IMR-90 (cell line): ENCODE data around the gene PKM.

Experiments used
- CHD1 ChIP-seq: IDR thresholded peaks from 2 replicates; pipeline ENCODE4 v1.6.1; 2012; ENCODE audit warnings: low read depth, low read length, improper control_type of control experiment
- MXI1 ChIP-seq: IDR thresholded peaks from 2 replicates; pipeline ENCODE4 v1.6.1; 2012; ENCODE audit warnings: low read depth, mild to moderate bottlenecking, low read length, moderate library complexity, borderline replicate concordance
- POLR2A ChIP-seq: IDR thresholded peaks from 2 replicates; pipeline ENCODE4 v1.6.1; 2012; ENCODE audit warnings: mild to moderate bottlenecking, low read depth, low read length
- RAD21 ChIP-seq: IDR thresholded peaks from 2 replicates; pipeline ENCODE4 v1.6.1; 2012; ENCODE audit warnings: low read length, improper control_type of control experiment
- RFX5 ChIP-seq: IDR thresholded peaks from 2 replicates; pipeline ENCODE4 v1.8.0; 2012; ENCODE audit warnings: low read depth, mild to moderate bottlenecking, low read length, moderate library complexity
- SMC3 ChIP-seq: fragments of 150-350 bp; IDR thresholded peaks from 2 replicates; pipeline ENCODE4 v1.6.1; 2016; ENCODE audit warnings: low read depth, mild to moderate bottlenecking, antibody characterized with exemption, low read length, moderate library complexity
- TF ChIP-seq, protein P1 (sequence below): conservative IDR thresholded peaks from 2 replicates; pipeline ENCODE4 v1.5.1; 2012; ENCODE audit warnings: mild to moderate bottlenecking, low read depth, low read length, improper control_type of control experiment

GRCh38 chr15:72184165-72184811, 46.7 kb downstream of the PKM start:
- TF ChIP-seq, protein P1, sequence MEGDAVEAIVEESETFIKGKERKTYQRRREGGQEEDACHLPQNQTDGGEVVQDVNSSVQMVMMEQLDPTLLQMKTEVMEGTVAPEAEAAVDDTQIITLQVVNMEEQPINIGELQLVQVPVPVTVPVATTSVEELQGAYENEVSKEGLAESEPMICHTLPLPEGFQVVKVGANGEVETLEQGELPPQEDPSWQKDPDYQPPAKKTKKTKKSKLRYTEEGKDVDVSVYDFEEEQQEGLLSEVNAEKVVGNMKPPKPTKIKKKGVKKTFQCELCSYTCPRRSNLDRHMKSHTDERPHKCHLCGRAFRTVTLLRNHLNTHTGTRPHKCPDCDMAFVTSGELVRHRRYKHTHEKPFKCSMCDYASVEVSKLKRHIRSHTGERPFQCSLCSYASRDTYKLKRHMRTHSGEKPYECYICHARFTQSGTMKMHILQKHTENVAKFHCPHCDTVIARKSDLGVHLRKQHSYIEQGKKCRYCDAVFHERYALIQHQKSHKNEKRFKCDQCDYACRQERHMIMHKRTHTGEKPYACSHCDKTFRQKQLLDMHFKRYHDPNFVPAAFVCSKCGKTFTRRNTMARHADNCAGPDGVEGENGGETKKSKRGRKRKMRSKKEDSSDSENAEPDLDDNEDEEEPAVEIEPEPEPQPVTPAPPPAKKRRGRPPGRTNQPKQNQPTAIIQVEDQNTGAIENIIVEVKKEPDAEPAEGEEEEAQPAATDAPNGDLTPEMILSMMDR: no peak
- TF ChIP-seq POLR2A: no peak
- no peak for TF ChIP-seq RFX5
- TF ChIP-seq MXI1: no peak
- TF ChIP-seq RAD21: no peak
- no peak for TF ChIP-seq CHD1
- TF ChIP-seq SMC3: no peak
